A549 (cell line): ENCODE data around the gene RBM44. TPM values are rescaled to one million over a fixed set of nuclear protein-coding genes. Genes with fewer than 3 reads are reported as not detected.
"Not testable (repeated sequence)": the region's sequence is repeated elsewhere in the genome, so short reads cannot be mapped to it uniquely, and the experiment has no call there.

Source experiments
- ATAC-seq, 2 experiments: fragments of 200-7000 bp in 1 of 2; fragments of >200 bp in 1 of 2; cut with Nextera tagmentation in 1 of 2; cut with Tn5 transposase in 1 of 2; 3 replicates each; pipeline versions ENCODE4 v1.8.0 to v1.9.1; 2018 to 2020; ENCODE audit warnings: mild to moderate bottlenecking in 1 of 2, moderate library complexity in 1 of 2
- CTCF ChIA-PET: fragments of 300-600 bp; sonication (Branson Sonifier 250); formaldehyde crosslinking; extraction: SDS; loops from one replicate; lab custom pipeline; 2021; ENCODE audit warnings: antibody characterized with exemption, inconsistent platforms; lab: Yijun Ruan, JAX
- POLR2A ChIA-PET: fragments of 350-600 bp; formaldehyde crosslinking; extraction: SDS; loops from one replicate; lab custom pipeline; 2021; ENCODE audit warnings: antibody characterized with exemption, inconsistent platforms; lab: Yijun Ruan, JAX
- DNase-seq, 2 experiments: peaks; one replicate each; pipeline versions ENCODE4 v3.0.0 to v3.0.0-alpha.2; 2011 to 2016; ENCODE audit warnings: low read depth in 1 of 2, low spot score in 1 of 2
- FAIRE-seq: peaks from 2 replicates; lab custom pipeline; 2011; peaks lifted over from hg19 to GRCh38; lab: Jason Lieb, UNC
- H3K27ac ChIP-seq, 2 experiments: fragments of >200 bp; sonication (Bioruptor Twin); formaldehyde crosslinking; 3 replicates each; pipeline ENCODE4 v1.5.1; 2016 to 2017
- H3K4me1 ChIP-seq: fragments of >200 bp; sonication (Bioruptor Twin); formaldehyde crosslinking; 3 replicates; pipeline ENCODE4 v1.6.1; 2016
- H3K4me2 ChIP-seq: fragments of >200 bp; sonication (Bioruptor Twin); formaldehyde crosslinking; 3 replicates; pipeline ENCODE4 v1.6.1; 2016
- H3K4me3 ChIP-seq: fragments of >200 bp; sonication (Bioruptor Twin); formaldehyde crosslinking; 3 replicates; pipeline ENCODE4 v1.5.1; 2016
- H3K9me3 ChIP-seq: fragments of >200 bp; sonication (Bioruptor Twin); formaldehyde crosslinking; 3 replicates; pipeline ENCODE4 v1.6.1; 2016
- CBX2 ChIP-seq: fragments of 200-600 bp; sonication (generic); IDR thresholded peaks from 2 replicates; pipeline ENCODE4 v1.6.1; 2016; ENCODE audit warnings: low read depth, mild to moderate bottlenecking, borderline replicate concordance
- CBX8 ChIP-seq: fragments of 200-600 bp; sonication (generic); IDR thresholded peaks from 2 replicates; pipeline ENCODE4 v1.6.1; 2016
- CHD4 ChIP-seq: fragments of 200-600 bp; sonication (generic); IDR thresholded peaks from 2 replicates; pipeline ENCODE4 v1.6.1; 2016; ENCODE audit warnings: antibody characterized with exemption, mild to moderate bottlenecking, borderline replicate concordance
- EP300 ChIP-seq, 2 experiments: fragments of >200 bp; sonication (Bioruptor Twin); formaldehyde crosslinking; IDR thresholded peaks; 2 replicates in 1 of 2; 3 replicates in 1 of 2; pipeline ENCODE4 v1.6.1; 2016 to 2017
- ESRRA ChIP-seq: fragments of 150-350 bp; IDR thresholded peaks from 2 replicates; pipeline ENCODE4 v1.6.1; 2014; ENCODE audit warnings: mild to moderate bottlenecking, low read length, borderline replicate concordance
- HOXA7 ChIP-seq: fragments of 250-450 bp; sonication (Bioruptor Pico); IDR thresholded peaks from 2 replicates; pipeline ENCODE4 v1.5.0; 2020; ENCODE audit warnings: mild to moderate bottlenecking, moderate library complexity
- JUNB ChIP-seq: fragments of >200 bp; sonication (Bioruptor Twin); formaldehyde crosslinking; IDR thresholded peaks from 2 replicates; pipeline ENCODE4 v1.6.1; 2016
- KDM5A ChIP-seq: fragments of 200-600 bp; sonication (generic); IDR thresholded peaks from 2 replicates; pipeline ENCODE4 v1.6.1; 2016; ENCODE audit warnings: antibody characterized with exemption, mild to moderate bottlenecking
- MAX ChIP-seq: IDR thresholded peaks from 2 replicates; pipeline ENCODE4 v1.6.1; 2012
- MAZ ChIP-seq: fragments of 150-350 bp; IDR thresholded peaks from 2 replicates; pipeline ENCODE4 v1.6.1; 2014; ENCODE audit warnings: antibody characterized with exemption, low read depth, low read length, borderline replicate concordance
- MYC ChIP-seq: IDR thresholded peaks from 2 replicates; pipeline ENCODE4 v1.6.1; 2012; ENCODE audit warnings: mild to moderate bottlenecking, inconsistent platforms, low read length, improper control_type of control experiment, borderline replicate concordance
- NPAS2 ChIP-seq: fragments of 250-450 bp; sonication (Bioruptor Pico); IDR thresholded peaks from 2 replicates; pipeline ENCODE4 v1.8.0; 2022; ENCODE audit warnings: mild to moderate bottlenecking, moderate library complexity, borderline replicate concordance
- RFX5 ChIP-seq: fragments of 450-650 bp; IDR thresholded peaks from 2 replicates; pipeline ENCODE4 v1.7.1; 2014; ENCODE audit warnings: antibody characterized with exemption, mild to moderate bottlenecking, moderate library complexity
- TFCP2L1 ChIP-seq: fragments of 250-450 bp; sonication (Bioruptor Pico); IDR thresholded peaks from 2 replicates; pipeline ENCODE4 v1.5.0; 2021; ENCODE audit warnings: mild to moderate bottlenecking
- ZC3H11A ChIP-seq: fragments of 450-650 bp; IDR thresholded peaks from 2 replicates; pipeline ENCODE4 v1.6.1; 2014; ENCODE audit warnings: antibody characterized with exemption, mild to moderate bottlenecking
- WGBS: methylation state at CpG from one replicate; pipeline ENCODE4 v1.1.6; 2017; ENCODE audit errors: missing lambda C conversion rate; 5-methylcytosine and 5-hydroxymethylcytosine counted together
- polyA plus RNA-seq, 4 experiments: library from polyadenylated mRNA; depleted of rRNA in 3 of 4; stranded (reverse); fragments of >200 nt; fragmentation: RNase III in 1 of 4; extraction: RNeasy Plus Mini Kit Qiagen cat#74134 plus additional on column Dnase treatment in 1 of 4; gene quantifications; 2 replicates in 3 of 4; 3 replicates in 1 of 4; pipeline ENCODE4 v1.2.3, GENCODE V29; 2011 to 2017

Gene RBM44
- polyA plus RNA-seq, 2 of the 4 experiments (the other 2 are of a cell fraction): 0.30 to 0.87 TPM

- ChIA-PET CTCF (interaction anchor here (0.8 to 3.6 kb wide), 3 partner anchors 14 to 74 kb away, joined by 3 to 13 read pairs (median 9); no protein-coding TSS in a partner anchor), POLR2A (no interaction called here)
- no peak overlapping the region for H3K4me3 ChIP-seq
- TF ChIP-seq KDM5A (no peak), RFX5 (no peak), CHD4 (no peak), JUNB (no peak), HOXA7 (CRISPR knock-in tag) (no peak), MAX (no peak), ZC3H11A (no peak)
- no peaks in the 10 kb centered on the region for H3K4me1 ChIP-seq
- ATAC-seq: no peak
- H3K27ac ChIP-seq: no peak overlapping the region
- no peak for FAIRE-seq
- H3K9me3 ChIP-seq: no peaks in the 10 kb centered on the region
- H3K4me2 ChIP-seq: no peak overlapping the region
- no peak for DNase-seq
- 91% methylated on average over 23 of the region's 23 CpGs for WGBS
These were observed 37.8 kb upstream of the RBM44 start for GRCh38 chr2:237760506-237761502.

- FAIRE-seq, POLR2A ChIA-PET, H3K4me3 ChIP-seq, H3K4me1 ChIP-seq, H3K4me2 ChIP-seq, ATAC-seq, H3K9me3 ChIP-seq, H3K27ac ChIP-seq, DNase-seq: not testable (repeated sequence)
- 94% methylated on average over 9 of the region's 9 CpGs for WGBS
- CTCF ChIA-PET: interaction anchor here (3.6 kb wide), 1 partner anchor 18 kb away, joined by 13 read pairs; no protein-coding TSS in a partner anchor
These were observed 36.0 kb upstream of the RBM44 start for GRCh38 chr2:237762291-237763182.

GRCh38 chr2:237763812-237764211 is 34.8 kb upstream of the RBM44 start:
- FAIRE-seq (no peak), DNase-seq (no peak), ATAC-seq (no peak)
- WGBS: 95% methylated on average over 10 of the region's 10 CpGs
- Histone ChIP-seq H3K27ac (no peak overlapping the region), H3K4me1 (no peaks in the 10 kb centered on the region), H3K4me3 (no peak overlapping the region), H3K4me2 (no peak overlapping the region), H3K9me3 (no peaks in the 10 kb centered on the region)
- POLR2A ChIA-PET: no interaction called here
- TF ChIP-seq MAZ (no peak), MYC (no peak)
- CTCF ChIA-PET: interaction anchor here (0.9 kb wide), 1 partner anchor 11 kb away, joined by 3 read pairs; no protein-coding TSS in a partner anchor

GRCh38 chr2:237765122-237765521 is 33.5 kb upstream of the RBM44 start:
- CTCF ChIA-PET: not testable (repeated sequence)

GRCh38 chr2:237765875-237766274 is 32.7 kb upstream of the RBM44 start:
- Histone ChIP-seq H3K9me3 (no peaks in the 10 kb centered on the region), H3K4me2 (no peak overlapping the region), H3K27ac (no peak overlapping the region), H3K4me1 (peaks cover 9% of the 10 kb centered on the region; the same call in 1 of the 3 replicates), H3K4me3 (no peak overlapping the region)
- DNase-seq: no peak
- POLR2A ChIA-PET: no interaction called here
- no peak for FAIRE-seq
- 97% methylated on average over 8 of the region's 8 CpGs for WGBS
- TF ChIP-seq CBX8 (no peak), CBX2 (no peak), EP300 (IDR thresholded peaks at IDR 0.05) (no peak), NPAS2 (CRISPR knock-in tag) (no peak), TFCP2L1 (CRISPR knock-in tag) (no peak), ESRRA (no peak)
- TF ChIP-seq, all 56 proteins: peak for 0
- CTCF ChIA-PET: interaction anchor here (1.5 kb wide), 1 partner anchor 92 kb away, joined by 5 read pairs; no protein-coding TSS in a partner anchor
- no peak for ATAC-seq

More at GRCh38 chr2:237765122-237765521, 33.5 kb upstream of the RBM44 start:
- not testable (repeated sequence) for DNase-seq, H3K27ac ChIP-seq, ATAC-seq, H3K9me3 ChIP-seq, H3K4me1 ChIP-seq, FAIRE-seq, H3K4me2 ChIP-seq, H3K4me3 ChIP-seq
- POLR2A ChIA-PET: interaction anchor here (0.7 kb wide), 1 partner anchor 96 kb away, joined by 6 read pairs; no protein-coding TSS in a partner anchor
- WGBS: 97% methylated on average over 6 of the region's 6 CpGs
